ENCODE data around the gene HTRA1.

Gene HTRA1

GRCh38 chr10:122461367-122461728 lies at the start of gene HTRA1:
TSS of gene HTRA1 (plus strand) at chr10:122461553. CDS start at chr10:122461653, 100 bp downstream.
- DNase-seq = no peak

GRCh38 chr10:122413327-122413726 lies 48.0 kb upstream of the HTRA1 start:
- no peak for DNase-seq

- DNase-seq = no peak
Observed at GRCh38 chr10:122417667-122418066, 43.7 kb upstream of the HTRA1 start.

GRCh38 chr10:122419016-122419415 lies 42.3 kb upstream of the HTRA1 start:
- no peak for DNase-seq

- no peak for DNase-seq
Observed at GRCh38 chr10:122419876-122420623, 41.3 kb upstream of the HTRA1 start.

GRCh38 chr10:122420624-122421007 lies 40.7 kb upstream of the HTRA1 start:
- DNase-seq = no peak

- no peak for DNase-seq
Observed at GRCh38 chr10:122421054-122421625, 40.2 kb upstream of the HTRA1 start.

GRCh38 chr10:122421742-122422141 lies 39.6 kb upstream of the HTRA1 start:
- no peak for DNase-seq

GRCh38 chr10:122422266-122422989 lies 38.9 kb upstream of the HTRA1 start:
- DNase-seq = no peak

- no peak for DNase-seq
Observed at GRCh38 chr10:122424059-122424458, 37.3 kb upstream of the HTRA1 start.

GRCh38 chr10:122426829-122427228 lies 34.5 kb upstream of the HTRA1 start:
- no peak for DNase-seq

- no peak for DNase-seq
Observed at GRCh38 chr10:122427280-122427679, 34.1 kb upstream of the HTRA1 start.

GRCh38 chr10:122435212-122435827 lies 26.0 kb upstream of the HTRA1 start:
- no peak for DNase-seq

- no peak for DNase-seq
Observed at GRCh38 chr10:122441961-122442360, 19.4 kb upstream of the HTRA1 start.

GRCh38 chr10:122445469-122445868 lies 15.9 kb upstream of the HTRA1 start:
- no peak for DNase-seq

GRCh38 chr10:122445904-122446303 lies 15.4 kb upstream of the HTRA1 start:
- no peak for DNase-seq

GRCh38 chr10:122446668-122447423 lies 14.5 kb upstream of the HTRA1 start:
- no peak for DNase-seq

- no peak for DNase-seq
Observed at GRCh38 chr10:122448600-122448999, 12.8 kb upstream of the HTRA1 start.

GRCh38 chr10:122449153-122449552 lies 12.2 kb upstream of the HTRA1 start:
- DNase-seq = no peak

GRCh38 chr10:122450353-122450990 lies 10.9 kb upstream of the HTRA1 start:
- no peak for DNase-seq

GRCh38 chr10:122454071-122454470 lies 7.3 kb upstream of the HTRA1 start:
- DNase-seq = no peak

GRCh38 chr10:122454603-122455080 lies 6.7 kb upstream of the HTRA1 start, which contains the start of gene ARMS2:
TSS of gene ARMS2 (plus strand) at chr10:122454653. CDS start at chr10:122454728, 75 bp downstream.
- DNase-seq = no peak

Measured in activated T-cell treated with anti-CD3 and anti-CD28 coated beads, Interleukin-2, amount 50 U/mL, for 1 hour (primary cell).